ENCODE data around the gene SNRPN.

- TF ChIP-seq, protein P1, sequence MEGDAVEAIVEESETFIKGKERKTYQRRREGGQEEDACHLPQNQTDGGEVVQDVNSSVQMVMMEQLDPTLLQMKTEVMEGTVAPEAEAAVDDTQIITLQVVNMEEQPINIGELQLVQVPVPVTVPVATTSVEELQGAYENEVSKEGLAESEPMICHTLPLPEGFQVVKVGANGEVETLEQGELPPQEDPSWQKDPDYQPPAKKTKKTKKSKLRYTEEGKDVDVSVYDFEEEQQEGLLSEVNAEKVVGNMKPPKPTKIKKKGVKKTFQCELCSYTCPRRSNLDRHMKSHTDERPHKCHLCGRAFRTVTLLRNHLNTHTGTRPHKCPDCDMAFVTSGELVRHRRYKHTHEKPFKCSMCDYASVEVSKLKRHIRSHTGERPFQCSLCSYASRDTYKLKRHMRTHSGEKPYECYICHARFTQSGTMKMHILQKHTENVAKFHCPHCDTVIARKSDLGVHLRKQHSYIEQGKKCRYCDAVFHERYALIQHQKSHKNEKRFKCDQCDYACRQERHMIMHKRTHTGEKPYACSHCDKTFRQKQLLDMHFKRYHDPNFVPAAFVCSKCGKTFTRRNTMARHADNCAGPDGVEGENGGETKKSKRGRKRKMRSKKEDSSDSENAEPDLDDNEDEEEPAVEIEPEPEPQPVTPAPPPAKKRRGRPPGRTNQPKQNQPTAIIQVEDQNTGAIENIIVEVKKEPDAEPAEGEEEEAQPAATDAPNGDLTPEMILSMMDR (IDR thresholded peaks at IDR 0.05), result no peak
- TF ChIP-seq POLR2A (IDR thresholded peaks at IDR 0.05), result no peak
These were observed 2.9 kb downstream of the SNRPN start for GRCh38 chr15:24957691-24958090.

Data from right lobe of liver (tissue), 4 donors.